HL-60/S4 treated with retinoic acid at 250 ng/mL for 4 days and 3 days (cell line): ENCODE results near the gene AP5M1.
"Not testable (repeated sequence)": the region's sequence is repeated elsewhere in the genome, so short reads cannot be mapped to it uniquely, and the experiment has no call there.

Source experiments
- in situ Hi-C: fragments of 300-500 bp; cut with MboI; formaldehyde crosslinking; loops from 2 replicates; pipeline ENCODE4 v1.7.0; 2022; ENCODE audit warnings: low sequenced_read_pairs

The AP5M1 gene

GRCh38 chr14:57291692-57292647 lies 23.2 kb downstream of the AP5M1 start:
- in situ Hi-C loops, result no loop called here

DNA sequence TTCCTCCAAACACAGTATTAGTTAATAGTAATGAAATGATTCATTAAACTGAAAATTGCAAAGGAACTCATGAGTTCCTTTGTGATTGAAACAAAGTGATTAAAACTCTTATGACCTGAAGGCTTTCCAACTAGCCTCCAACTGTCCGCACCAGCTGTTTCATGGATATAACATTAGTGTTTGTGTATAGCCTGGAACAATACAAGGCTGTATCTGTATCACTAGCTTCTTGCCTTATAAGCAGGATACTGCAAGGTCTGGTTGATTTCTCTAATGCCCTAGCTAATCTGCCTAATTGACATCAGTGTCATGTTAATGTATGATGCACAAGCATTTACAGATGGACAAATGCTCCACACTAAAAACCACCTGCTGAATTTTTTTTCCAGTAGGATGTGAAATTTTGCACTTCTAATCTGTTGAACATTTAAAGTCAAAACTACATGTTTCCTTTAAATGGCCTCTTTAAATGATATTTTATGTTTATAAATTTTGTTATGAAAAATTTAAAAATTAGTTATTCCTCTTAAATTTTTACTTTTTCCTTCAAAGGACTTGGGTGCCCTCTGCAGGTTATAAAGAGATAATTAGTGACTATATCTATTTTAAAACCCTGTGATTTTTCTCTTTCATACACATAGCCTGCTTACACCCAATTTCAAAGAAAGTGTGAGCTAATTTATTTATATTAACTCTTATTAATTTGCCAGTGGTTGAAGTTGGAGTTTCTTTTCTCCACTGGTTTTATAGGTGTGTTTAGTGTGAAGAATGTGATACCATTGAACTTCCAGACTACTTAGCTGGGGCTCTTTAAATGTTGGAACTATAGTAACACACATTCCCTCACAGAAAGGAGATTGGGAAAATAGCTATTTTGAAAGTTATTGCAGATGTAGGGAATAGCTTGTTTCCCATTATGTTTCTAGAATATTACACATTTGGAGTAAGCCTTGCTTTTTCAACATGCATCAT lies 25.4 kb downstream of the AP5M1 start:
- in situ Hi-C loops, result no loop called here

- in situ Hi-C loops, result no loop called here
These were observed 26.5 kb downstream of the AP5M1 start for GRCh38 chr14:57295239-57295638.

DNA sequence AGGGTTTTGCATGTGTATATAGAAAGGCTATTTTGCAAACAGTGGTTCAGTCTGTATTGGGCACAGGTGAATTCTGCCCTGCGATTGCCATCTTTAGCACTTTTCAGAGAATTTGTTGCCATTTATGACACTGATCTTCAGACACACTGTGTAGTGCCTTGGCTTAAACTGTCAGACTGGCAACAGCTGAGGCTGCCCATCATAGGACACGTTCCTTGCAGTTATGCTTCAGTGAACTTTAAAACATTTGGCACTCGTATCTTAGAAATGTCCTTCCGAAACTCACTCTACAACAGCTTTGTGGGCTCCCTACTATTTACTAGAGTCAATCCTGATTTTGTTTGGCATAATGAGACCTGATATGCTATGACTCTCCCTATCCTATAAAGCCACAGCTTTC lies 29.1 kb downstream of the AP5M1 start:
- in situ Hi-C loops, result no loop called here

DNA sequence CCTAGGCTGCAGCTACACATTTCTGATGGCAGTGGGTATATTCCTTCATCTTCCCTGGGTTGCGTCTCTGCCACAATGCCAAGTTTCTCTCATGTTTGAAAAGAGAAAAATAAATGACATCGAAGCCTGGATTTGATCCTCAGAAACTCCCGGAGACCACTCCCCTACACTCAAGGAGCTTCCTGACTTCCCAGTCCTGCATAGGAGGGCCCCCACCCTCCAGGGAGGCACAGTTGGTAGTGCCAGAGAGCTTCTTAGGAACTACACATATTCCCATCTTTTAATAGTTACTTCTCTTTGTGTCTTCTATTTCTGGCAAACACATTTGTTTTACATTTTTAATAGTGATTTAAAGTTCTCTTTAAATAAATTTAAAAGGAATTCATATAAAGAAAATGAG lies 30.7 kb downstream of the AP5M1 start:
- in situ Hi-C loops, result no loop called here

DNA sequence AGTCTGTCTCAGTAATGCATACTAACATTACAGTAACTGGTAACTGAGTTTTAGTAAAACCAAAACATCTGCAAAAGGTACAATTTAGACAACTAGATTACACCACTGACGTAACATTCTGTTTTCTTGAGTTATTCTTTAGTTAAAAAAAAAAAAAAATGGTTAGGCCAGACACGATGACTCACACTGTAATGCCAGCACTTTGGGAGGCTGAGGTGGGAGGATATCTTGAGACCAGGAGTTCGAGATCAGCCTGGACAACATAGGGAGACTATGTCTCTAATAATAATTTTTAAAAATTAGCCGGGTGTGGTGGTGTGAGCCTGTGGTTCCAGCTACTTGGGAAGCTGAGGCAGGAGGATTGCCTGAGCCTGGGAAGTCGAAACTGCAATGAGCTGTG lies 34.1 kb downstream of the AP5M1 start:
- in situ Hi-C loops, result loop anchor here (25.0 kb wide), 1 partner anchor 816 kb away; no protein-coding TSS in a partner anchor

DNA sequence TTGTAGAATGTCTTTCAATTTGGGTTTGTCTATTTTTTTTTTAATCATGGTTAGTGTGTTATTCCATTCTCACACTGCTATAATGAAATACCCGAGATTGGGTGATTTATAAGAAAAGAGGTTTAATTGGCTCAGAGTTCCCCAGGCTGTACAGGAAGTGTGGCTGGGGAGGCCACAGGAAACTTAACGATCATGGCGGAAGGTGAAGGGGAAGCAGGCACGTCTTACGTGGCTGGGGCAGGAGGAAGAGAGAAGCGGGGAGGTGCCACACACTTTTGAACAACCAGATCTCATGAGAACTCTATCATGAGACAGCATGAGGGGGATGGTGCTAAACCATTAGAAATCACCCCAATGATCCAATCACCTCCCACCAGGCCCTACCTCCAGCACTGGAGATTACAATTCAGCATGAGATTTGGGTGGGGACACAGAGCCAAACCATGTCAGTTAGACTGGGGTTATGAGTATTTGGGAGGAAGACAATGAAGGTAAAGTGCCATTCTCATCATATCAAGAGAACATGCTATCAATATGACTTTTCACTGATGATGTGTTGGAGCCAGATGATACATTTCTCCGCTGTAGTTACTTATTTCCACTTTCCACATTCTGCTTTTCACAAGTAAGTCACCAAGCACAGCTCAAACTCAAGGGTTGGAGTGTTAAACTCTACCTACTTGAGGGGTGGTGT lies 45.8 kb downstream of the AP5M1 start:
- in situ Hi-C loops, result loop anchor here (25.0 kb wide), 1 partner anchor 827 kb away; no protein-coding TSS in a partner anchor

GRCh38 chr14:57317248-57317833 lies 48.6 kb downstream of the AP5M1 start:
- in situ Hi-C loops, result loop anchor here (25.0 kb wide), 1 partner anchor 830 kb away; no protein-coding TSS in a partner anchor

- in situ Hi-C loops, result loop anchor here (25.0 kb wide), 1 partner anchor 832 kb away; no protein-coding TSS in a partner anchor
These were observed 50.9 kb downstream of the AP5M1 start for GRCh38 chr14:57319636-57320192.

GRCh38 chr14:57323721-57324120 lies 55.0 kb downstream of the AP5M1 start:
- in situ Hi-C loops, result loop anchor here (25.0 kb wide), 1 partner anchor 836 kb away; no protein-coding TSS in a partner anchor

DNA sequence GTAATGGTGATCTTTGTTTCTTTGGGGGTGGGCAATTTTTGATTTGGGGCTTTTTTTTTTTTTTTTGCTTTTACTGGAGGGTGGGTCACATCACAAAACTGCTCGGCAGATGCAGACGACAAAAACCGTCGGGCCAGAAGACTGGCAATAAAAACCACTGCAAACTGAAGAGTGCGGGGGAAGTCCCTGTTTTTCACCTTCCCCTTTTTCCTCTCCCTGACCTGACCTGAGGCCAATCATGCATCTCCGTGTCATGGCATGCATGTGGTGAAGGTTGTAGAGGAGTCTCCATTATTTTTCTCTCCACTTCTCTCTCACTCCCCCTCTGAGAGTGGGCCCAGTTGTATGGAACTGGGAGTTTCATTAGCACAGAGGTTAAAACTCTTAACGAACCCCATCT lies 57.5 kb downstream of the AP5M1 start:
- in situ Hi-C loops, result no loop called here

DNA sequence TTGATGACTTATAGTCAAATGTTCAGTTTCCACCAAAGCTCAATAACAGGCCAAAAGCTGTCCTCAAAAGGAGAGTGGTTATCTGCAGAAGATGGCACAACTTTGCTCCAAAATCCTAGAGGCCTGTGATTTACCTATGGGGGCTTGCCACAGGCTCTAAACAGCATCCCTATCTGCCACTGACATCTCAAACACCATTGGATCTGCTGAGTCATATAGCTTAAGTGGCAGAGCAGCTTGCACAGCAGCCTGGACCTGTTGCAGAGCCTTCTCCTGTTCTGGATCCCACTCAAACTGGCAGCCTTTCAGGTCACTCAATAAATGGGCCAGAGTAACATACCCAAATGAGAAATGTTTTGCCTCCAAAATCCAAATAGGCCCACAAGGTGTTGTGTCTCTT lies 61.1 kb downstream of the AP5M1 start:
- in situ Hi-C loops, result no loop called here

DNA sequence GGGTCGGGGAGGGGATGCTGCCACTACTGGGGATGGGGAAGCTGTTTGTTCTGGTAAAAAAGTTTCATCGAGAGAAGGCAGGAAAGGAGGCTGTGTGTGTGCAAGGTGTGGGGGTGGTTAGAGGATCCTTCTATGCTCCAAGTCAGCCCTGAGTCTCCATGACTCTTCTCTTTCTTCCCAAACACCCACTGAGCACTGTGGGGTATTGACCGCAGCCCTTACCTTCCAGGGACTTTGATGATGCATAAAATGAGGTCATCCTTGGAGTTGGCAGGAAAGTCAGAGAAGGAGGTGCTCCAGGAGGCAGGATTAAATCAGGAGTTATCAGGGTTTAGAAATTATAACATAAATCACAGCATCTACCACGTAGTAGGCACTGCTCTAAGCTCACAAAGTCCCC lies 63.7 kb downstream of the AP5M1 start:
- in situ Hi-C loops, result not testable (repeated sequence)

DNA sequence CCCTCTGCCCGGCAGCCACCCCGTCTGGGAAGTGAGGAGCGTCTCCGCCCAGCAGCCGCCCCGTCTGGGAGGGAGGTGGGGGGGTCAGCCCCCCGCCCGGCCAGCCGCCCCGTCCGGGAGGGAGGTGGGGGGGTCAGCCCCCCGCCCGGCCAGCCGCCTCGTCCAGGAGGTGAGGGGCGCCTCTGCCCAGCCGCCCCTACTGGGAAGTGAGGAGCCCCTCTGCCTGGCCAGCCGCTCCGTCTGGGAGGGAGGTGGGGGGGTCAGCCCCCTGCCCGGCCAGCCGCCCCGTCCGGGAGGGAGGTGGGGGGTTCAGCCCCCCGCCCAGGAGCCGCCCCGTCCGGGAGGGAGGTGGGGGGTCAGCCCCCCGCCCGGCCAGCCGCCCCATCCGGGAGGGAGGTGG lies 65.0 kb downstream of the AP5M1 start:
- in situ Hi-C loops, result not testable (repeated sequence)

DNA sequence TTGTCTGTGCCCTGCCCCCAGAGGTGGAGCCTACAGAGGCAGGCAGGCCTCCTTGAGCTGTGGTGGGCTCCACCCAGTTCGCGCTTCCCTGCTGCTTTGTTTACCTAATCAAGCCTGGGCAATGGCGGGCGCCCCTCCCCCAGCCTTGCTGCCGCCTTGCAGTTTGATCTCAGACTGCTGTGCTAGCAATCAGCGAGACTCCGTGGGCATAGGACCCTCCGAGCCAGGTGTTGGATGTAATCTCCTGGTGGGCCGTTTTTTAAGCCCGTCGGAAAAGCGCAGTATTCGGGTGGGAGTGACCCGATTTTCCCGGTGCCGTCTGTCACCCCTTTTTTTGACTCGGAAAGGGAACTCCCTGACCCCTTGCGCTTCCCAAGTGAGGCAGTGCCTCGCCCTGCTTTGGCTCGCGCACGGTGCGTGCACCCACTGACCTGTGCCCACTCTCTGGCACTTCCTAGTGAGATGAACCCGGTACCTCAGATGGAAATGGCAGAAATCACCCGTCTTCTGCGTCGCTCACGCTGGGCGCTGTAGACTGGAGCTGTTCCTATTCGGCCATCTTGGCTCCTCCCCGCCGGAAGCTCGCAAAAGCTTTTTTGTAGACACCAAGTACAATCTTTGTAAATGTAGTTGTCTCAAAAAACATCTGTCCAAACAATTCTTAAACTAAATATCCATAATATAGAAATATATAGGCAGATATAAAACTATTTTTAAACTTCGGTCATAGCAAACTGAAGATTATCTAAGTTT lies 75.0 kb downstream of the AP5M1 start:
- in situ Hi-C loops, result not testable (repeated sequence)

DNA sequence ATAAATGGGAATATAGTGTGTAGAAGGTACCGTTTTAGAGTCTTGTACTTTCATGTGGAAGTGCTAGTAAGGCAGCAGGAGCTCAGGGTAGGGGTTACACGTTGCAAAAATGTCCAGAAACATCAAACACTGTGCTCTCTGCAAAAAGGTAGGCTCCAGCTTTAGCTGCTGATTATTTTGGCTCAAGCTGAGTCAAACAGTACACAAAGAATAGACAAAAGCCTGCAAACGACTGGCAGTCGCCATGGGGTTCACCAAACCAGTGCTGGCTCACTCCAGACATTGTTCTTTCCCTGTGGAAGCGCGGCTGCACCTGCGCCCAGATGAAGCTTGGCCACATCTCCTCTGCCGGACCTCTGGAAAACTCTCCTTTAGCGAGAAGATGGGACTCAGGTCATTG lies 76.3 kb downstream of the AP5M1 start:
- in situ Hi-C loops, result no loop called here

- in situ Hi-C loops, result no loop called here
These were observed 78.0 kb downstream of the AP5M1 start for GRCh38 chr14:57346741-57347140.
